ENCODE measurements around the gene LTBR.
A peak's percentile ranks its signal among the peaks of the same experiment; 100 is the strongest.
"Not testable (repeated sequence)": the region's sequence is repeated elsewhere in the genome, so short reads cannot be mapped to it uniquely, and the experiment has no call there.

LTBR gene

GRCh38 chr12:6425590-6426531, 41.9 kb downstream of the LTBR start:
- no peak for DNase-seq (ENCODE audit: low read depth in 2 of 2)

GRCh38 chr12:6426882-6427671, 43.1 kb downstream of the LTBR start:
- peak; percentile 82 to 88 for DNase-seq (ENCODE audit: low read depth in 2 of 2)

GRCh38 chr12:6427796-6428195, 43.8 kb downstream of the LTBR start:
- not testable (repeated sequence) for DNase-seq (ENCODE audit: low read depth in 2 of 2)

- DNase-seq (ENCODE audit: low read depth in 2 of 2): no peak
These were observed 44.4 kb downstream of the LTBR start for GRCh38 chr12:6428326-6428725.

GRCh38 chr12:6430124-6430989, 46.4 kb downstream of the LTBR start:
- DNase-seq (ENCODE audit: low read depth in 2 of 2): no peak

GRCh38 chr12:6432991-6433390, 49.0 kb downstream of the LTBR start:
- no peak for DNase-seq (ENCODE audit: low read depth in 2 of 2)

GRCh38 chr12:6434205-6435140, 50.5 kb downstream of the LTBR start:
- no peak for DNase-seq (ENCODE audit: low read depth in 2 of 2)

- no peak for DNase-seq (ENCODE audit: low read depth in 2 of 2)
These were observed 52.2 kb downstream of the LTBR start for GRCh38 chr12:6435961-6436715.

GRCh38 chr12:6437586-6437985, 53.6 kb downstream of the LTBR start:
- DNase-seq (ENCODE audit: low read depth in 2 of 2): no peak

- DNase-seq (ENCODE audit: low read depth in 2 of 2): no peak
These were observed 54.4 kb downstream of the LTBR start for GRCh38 chr12:6438345-6438744.

GRCh38 chr12:6440391-6440790, 56.4 kb downstream of the LTBR start:
- no peak for DNase-seq (ENCODE audit: low read depth in 2 of 2)
